ENCODE measurements around the gene OPN4.

DNA sequence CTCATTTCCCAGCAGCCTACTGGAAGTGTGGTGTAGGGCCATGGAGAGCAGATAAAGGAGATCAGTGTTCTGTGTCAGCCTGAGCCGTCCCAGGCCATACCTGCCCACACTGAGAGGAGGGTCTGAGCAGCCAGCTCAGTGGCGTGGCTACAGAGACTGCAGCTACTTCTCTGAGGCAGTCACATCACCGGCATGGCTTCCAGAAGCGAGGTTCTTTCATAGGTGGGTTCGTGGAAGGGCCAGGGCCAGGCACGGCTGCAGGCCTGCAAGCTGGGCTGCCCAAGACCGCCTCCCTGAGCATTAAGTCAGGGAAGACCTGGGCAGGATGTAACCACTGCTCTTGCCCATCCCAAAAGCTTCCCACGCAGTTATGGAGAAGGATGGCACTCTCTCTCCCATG, 48.8 kb downstream of the OPN4 start:
- TF ChIP-seq EZH2 (IDR thresholded peaks at IDR 0.05; ENCODE audit: borderline replicate concordance, low read length) (no peak), CTCF (conservative IDR thresholded peaks at IDR 0.05 in 1 of 2, IDR thresholded peaks at IDR 0.05 in 1 of 2; ENCODE audit: extremely low read depth in 1 of 2, insufficient read depth in 1 of 2, low read depth in 1 of 2, low read length in 2 of 2) (no peak)
